Kidney (tissue), 14 donors: Measurements from ENCODE around the gene RPS3. TPM values are rescaled to one million over a fixed set of nuclear protein-coding genes. Genes with fewer than 3 reads are reported as not detected.

ENCODE experiments used
- DNase-seq, 5 donors: peaks; one replicate each; pipeline ENCODE4 v3.0.0-alpha.2; 2013 to 2020
- FAIRE-seq: peaks from 2 replicates; lab custom pipeline; 2012; peaks lifted over from hg19 to GRCh38; lab: Jason Lieb, UNC
- H3K27ac ChIP-seq, 2 donors: one replicate each; pipeline ENCODE4 v1.7.0; 2013; ENCODE audit warnings: low read depth in 2 of 2, low read length in 2 of 2, inconsistent platforms in 1 of 2
- H3K27me3 ChIP-seq: one replicate; pipeline ENCODE4 v1.7.1; 2013; ENCODE audit warnings: low read length, inconsistent platforms; ENCODE audit not compliant: control insufficient read depth, insufficient read depth
- H3K36me3 ChIP-seq, 3 donors: one replicate each; pipeline versions ENCODE4 v1.7.0 to v1.7.1; 2013; ENCODE audit warnings: low read length in 3 of 3, control low read depth in 1 of 3, inconsistent platforms in 1 of 3; ENCODE audit not compliant: insufficient read depth in 3 of 3, control insufficient read depth in 2 of 3
- H3K4me1 ChIP-seq, 3 donors: one replicate each; pipeline versions ENCODE4 v1.7.0 to v1.7.1; 2013; ENCODE audit warnings: low read length in 3 of 3, inconsistent platforms in 1 of 3, low read depth in 1 of 3; ENCODE audit not compliant: control insufficient read depth in 2 of 3, insufficient read depth in 2 of 3
- H3K4me3 ChIP-seq, 3 donors: one replicate each; pipeline versions ENCODE4 v1.7.0 to v1.8.1; 2013; ENCODE audit warnings: low read length in 3 of 3, control low read depth in 1 of 3, inconsistent platforms in 1 of 3
- H3K9ac ChIP-seq, 3 donors: one replicate each; pipeline versions ENCODE4 v1.7.0 to v1.7.1; 2013; ENCODE audit warnings: low read length in 3 of 3, control low read depth in 1 of 3, inconsistent platforms in 1 of 3
- H3K9me3 ChIP-seq, 3 donors: one replicate each; pipeline versions ENCODE4 v1.7.0 to v1.7.1; 2013; ENCODE audit warnings: low read length in 3 of 3, control low read depth in 1 of 3, inconsistent platforms in 1 of 3; ENCODE audit not compliant: control insufficient read depth in 2 of 3, insufficient read depth in 1 of 3
- intact Hi-C: fragments of 100-400 bp; cut with DNase I; formaldehyde crosslinking; loops from one replicate; pipeline ENCODE4 v1.11.1; 2022
- polyA plus RNA-seq: library from polyadenylated mRNA; stranded (reverse); fragments of 350-450 nt; fragmentation: Illumina TruSeq; extraction: RNeasy Lipid Tissue Mini Kit (QIAGEN cat#74804); gene quantifications from one replicate; pipeline ENCODE4 v1.2.3, GENCODE V29; 2014; ENCODE audit warnings: low read depth, low replicate concordance; ENCODE audit not compliant: insufficient read depth
- total RNA-seq: library from RNA; stranded (reverse); fragmentation: NEBNext Ultra II Directional; extraction: Animal tissue kit (Norgen Biotek cat#: 25700); gene quantifications from one replicate; pipeline ENCODE4 v1.2.1, GENCODE V29; 2021
- TF ChIP-seq, protein P1 (sequence below): IDR thresholded peaks from 3 replicates; pipeline ENCODE4 v1.5.1; 2012; ENCODE audit warnings: mild to moderate bottlenecking, moderate library complexity, borderline replicate concordance; ENCODE audit not compliant: insufficient read depth; ENCODE audit errors: extremely low read depth
- donor health status: control.
- donor health status: control.
- donor health status: control.
- donor health status: control.
- donor health status: control.
- donor health status: DM: yes; HTN: yes; CAD: no.
- donor health status: Normal renal cell carcinoma (clear cell type).

Gene RPS3
- total and polyA plus RNA-seq, 2 donors from 2014 or later: 1,510 to 1,724 TPM

GRCh38 chr11:75420224-75421034 lies 21.1 kb downstream of the RPS3 start:
- intact Hi-C loops: no loop called here
- TF ChIP-seq, protein P1, sequence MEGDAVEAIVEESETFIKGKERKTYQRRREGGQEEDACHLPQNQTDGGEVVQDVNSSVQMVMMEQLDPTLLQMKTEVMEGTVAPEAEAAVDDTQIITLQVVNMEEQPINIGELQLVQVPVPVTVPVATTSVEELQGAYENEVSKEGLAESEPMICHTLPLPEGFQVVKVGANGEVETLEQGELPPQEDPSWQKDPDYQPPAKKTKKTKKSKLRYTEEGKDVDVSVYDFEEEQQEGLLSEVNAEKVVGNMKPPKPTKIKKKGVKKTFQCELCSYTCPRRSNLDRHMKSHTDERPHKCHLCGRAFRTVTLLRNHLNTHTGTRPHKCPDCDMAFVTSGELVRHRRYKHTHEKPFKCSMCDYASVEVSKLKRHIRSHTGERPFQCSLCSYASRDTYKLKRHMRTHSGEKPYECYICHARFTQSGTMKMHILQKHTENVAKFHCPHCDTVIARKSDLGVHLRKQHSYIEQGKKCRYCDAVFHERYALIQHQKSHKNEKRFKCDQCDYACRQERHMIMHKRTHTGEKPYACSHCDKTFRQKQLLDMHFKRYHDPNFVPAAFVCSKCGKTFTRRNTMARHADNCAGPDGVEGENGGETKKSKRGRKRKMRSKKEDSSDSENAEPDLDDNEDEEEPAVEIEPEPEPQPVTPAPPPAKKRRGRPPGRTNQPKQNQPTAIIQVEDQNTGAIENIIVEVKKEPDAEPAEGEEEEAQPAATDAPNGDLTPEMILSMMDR: no peak
- Histone ChIP-seq H3K9me3 (no peaks in the 10 kb centered on the region), H3K27me3 (no peaks in the 10 kb centered on the region), H3K9ac (no peak overlapping the region), H3K27ac (no peak overlapping the region), H3K36me3 (peaks cover 0 to 2% (median 0%) of the 10 kb centered on the region in 3 donors), H3K4me1 (no peaks in the 10 kb centered on the region), H3K4me3 (no peak overlapping the region)
- FAIRE-seq (no peak), DNase-seq (no peak)

GRCh38 chr11:75421035-75421602 lies 21.8 kb downstream of the RPS3 start:
- FAIRE-seq (no peak), DNase-seq (no peak)
- intact Hi-C loops: no loop called here
- Histone ChIP-seq H3K36me3 (peaks cover 0 to 2% (median 0%) of the 10 kb centered on the region in 3 donors), H3K9ac (no peak overlapping the region), H3K4me1 (no peaks in the 10 kb centered on the region), H3K27ac (no peak overlapping the region), H3K4me3 (no peak overlapping the region), H3K9me3 (no peaks in the 10 kb centered on the region), H3K27me3 (no peaks in the 10 kb centered on the region)
- TF ChIP-seq, protein P1: no peak

DNA sequence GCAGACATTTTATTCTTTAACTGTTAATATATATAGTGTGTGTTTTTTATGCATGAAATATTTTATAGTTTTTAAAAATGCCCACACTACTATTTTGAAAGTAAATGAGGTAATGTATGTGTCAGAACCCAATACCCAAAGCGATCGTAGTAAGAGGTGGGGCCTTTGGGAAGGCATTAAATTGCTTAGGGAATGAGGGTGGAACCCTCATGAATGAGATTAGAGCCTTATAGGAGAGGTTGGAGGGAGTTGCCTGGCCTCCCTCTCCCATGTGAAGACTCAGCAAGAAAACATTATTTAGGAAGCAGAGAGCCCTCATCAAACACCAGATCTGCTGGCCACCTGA lies 22.6 kb downstream of the RPS3 start:
- TF ChIP-seq, protein P1: no peak
- intact Hi-C loops: no loop called here
- H3K36me3 ChIP-seq: peaks cover 0 to 2% (median 0%) of the 10 kb centered on the region in 3 donors
- no peaks in the 10 kb centered on the region for H3K4me1 ChIP-seq
- FAIRE-seq (no peak), DNase-seq (no peak)
- H3K9ac ChIP-seq: no peak overlapping the region
- H3K4me3 ChIP-seq: no peak overlapping the region
- no peaks in the 10 kb centered on the region for H3K27me3 ChIP-seq
- no peak overlapping the region for H3K27ac ChIP-seq
- no peaks in the 10 kb centered on the region for H3K9me3 ChIP-seq
